Vagina (tissue), 2 donors: Measurements from ENCODE around the gene ANXA5. TPM values are rescaled to one million over a fixed set of nuclear protein-coding genes. Genes with fewer than 3 reads are reported as not detected.

Experiments
- DNase-seq, 2 donors: peaks; one replicate each; pipeline ENCODE4 v3.0.0-alpha.2; 2017; ENCODE audit errors: extremely low spot score in 2 of 2
- H3K27ac ChIP-seq: fragments of 200-600 bp; sonication (generic); one replicate; pipeline ENCODE4 v1.5.1; 2019
- H3K27me3 ChIP-seq: fragments of 200-600 bp; sonication (generic); one replicate; pipeline ENCODE4 v1.5.1; 2019
- H3K36me3 ChIP-seq, 2 donors: fragments of 200-600 bp; sonication (generic); one replicate each; pipeline ENCODE4 v1.5.1; 2017 to 2019
- H3K4me1 ChIP-seq: fragments of 200-600 bp; sonication (generic); one replicate; pipeline ENCODE4 v1.5.1; 2019
- H3K4me3 ChIP-seq, 2 donors: fragments of 200-600 bp; sonication (generic); 1 replicate in 1 of 2; 2 replicates in 1 of 2; pipeline ENCODE4 v1.5.1; 2016 to 2019
- H3K9me3 ChIP-seq: fragments of 200-600 bp; sonication (generic); one replicate; pipeline ENCODE4 v1.5.1; 2019
- POLR2A ChIP-seq, 2 donors: fragments of 450-650 bp; IDR thresholded peaks; one replicate each; pipeline ENCODE4 v1.6.1; 2017; ENCODE audit warnings: antibody characterized with exemption in 2 of 2, mild to moderate bottlenecking in 2 of 2, moderate library complexity in 2 of 2
- POLR2AphosphoS5 ChIP-seq, 2 donors: sonication (generic); formaldehyde crosslinking; IDR thresholded peaks; one replicate each; pipeline ENCODE4 v1.9.0; 2017; ENCODE audit warnings: antibody characterized with exemption in 2 of 2, mild to moderate bottlenecking in 2 of 2, low read depth in 1 of 2; ENCODE audit not compliant: insufficient read depth in 1 of 2
- intact Hi-C: fragments of 100-400 bp; cut with DNase I; formaldehyde crosslinking; loops from one replicate; pipeline ENCODE4 v1.15.1; 2023
- total RNA-seq: library from RNA; depleted of rRNA; stranded (reverse); fragments of >200 nt; gene quantifications from one replicate; pipeline ENCODE4 v1.2.3, GENCODE V29; 2016
- TF ChIP-seq, protein P1 (sequence below), 3 experiments: fragments of 450-650 bp in 2 of 3; fragments of 200-600 bp in 1 of 3; sonication (generic) in 1 of 3; IDR thresholded peaks; one replicate each; pipeline ENCODE4 v1.5.1; 2017 to 2019; ENCODE audit warnings: antibody characterized with exemption in 3 of 3, mild to moderate bottlenecking in 2 of 3, moderate library complexity in 2 of 3

Gene ANXA5
- total RNA-seq, 1 donor from 2014 or later, result 197 TPM

DNA sequence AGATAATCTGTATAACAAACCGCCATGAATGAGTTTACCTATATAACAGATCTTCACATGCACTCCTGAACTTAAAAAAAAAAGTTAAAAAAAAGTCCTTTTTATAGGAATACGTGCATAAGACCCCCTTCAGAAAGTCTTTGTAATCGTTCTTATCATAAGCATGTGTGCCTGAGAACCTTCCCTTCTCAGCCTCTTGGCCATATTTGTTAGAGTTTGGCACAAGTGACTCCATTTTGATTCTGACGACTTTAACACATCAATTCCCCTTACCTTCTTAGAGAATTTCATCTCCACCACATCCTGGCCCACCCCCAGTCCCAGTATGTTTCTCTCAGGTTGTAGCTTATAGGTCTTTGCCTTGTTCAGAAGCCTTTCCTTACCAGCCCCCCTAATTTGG, 16.0 kb upstream of the ANXA5 start:
- Histone ChIP-seq H3K27ac (peak overlapping the region; percentile 76), H3K36me3 (no peaks in the 10 kb centered on the region), H3K4me3 (no peak overlapping the region), H3K4me1 (peaks cover 8% of the 10 kb centered on the region), H3K27me3 (no peaks in the 10 kb centered on the region), H3K9me3 (no peaks in the 10 kb centered on the region)
- TF ChIP-seq, protein P1, sequence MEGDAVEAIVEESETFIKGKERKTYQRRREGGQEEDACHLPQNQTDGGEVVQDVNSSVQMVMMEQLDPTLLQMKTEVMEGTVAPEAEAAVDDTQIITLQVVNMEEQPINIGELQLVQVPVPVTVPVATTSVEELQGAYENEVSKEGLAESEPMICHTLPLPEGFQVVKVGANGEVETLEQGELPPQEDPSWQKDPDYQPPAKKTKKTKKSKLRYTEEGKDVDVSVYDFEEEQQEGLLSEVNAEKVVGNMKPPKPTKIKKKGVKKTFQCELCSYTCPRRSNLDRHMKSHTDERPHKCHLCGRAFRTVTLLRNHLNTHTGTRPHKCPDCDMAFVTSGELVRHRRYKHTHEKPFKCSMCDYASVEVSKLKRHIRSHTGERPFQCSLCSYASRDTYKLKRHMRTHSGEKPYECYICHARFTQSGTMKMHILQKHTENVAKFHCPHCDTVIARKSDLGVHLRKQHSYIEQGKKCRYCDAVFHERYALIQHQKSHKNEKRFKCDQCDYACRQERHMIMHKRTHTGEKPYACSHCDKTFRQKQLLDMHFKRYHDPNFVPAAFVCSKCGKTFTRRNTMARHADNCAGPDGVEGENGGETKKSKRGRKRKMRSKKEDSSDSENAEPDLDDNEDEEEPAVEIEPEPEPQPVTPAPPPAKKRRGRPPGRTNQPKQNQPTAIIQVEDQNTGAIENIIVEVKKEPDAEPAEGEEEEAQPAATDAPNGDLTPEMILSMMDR (IDR thresholded peaks at IDR 0.05), result no peak
- TF ChIP-seq POLR2A (IDR thresholded peaks at IDR 0.05) (no peak), POLR2AphosphoS5 (IDR thresholded peaks at IDR 0.05; ENCODE audit: insufficient read depth in 1 of 2, low read depth in 1 of 2) (no peak)
- no peak for DNase-seq
- intact Hi-C loops, result loop anchor here (10.0 kb wide), 1 partner anchor 92 kb away; the partner anchor contains the start of gene EXOSC9

DNA sequence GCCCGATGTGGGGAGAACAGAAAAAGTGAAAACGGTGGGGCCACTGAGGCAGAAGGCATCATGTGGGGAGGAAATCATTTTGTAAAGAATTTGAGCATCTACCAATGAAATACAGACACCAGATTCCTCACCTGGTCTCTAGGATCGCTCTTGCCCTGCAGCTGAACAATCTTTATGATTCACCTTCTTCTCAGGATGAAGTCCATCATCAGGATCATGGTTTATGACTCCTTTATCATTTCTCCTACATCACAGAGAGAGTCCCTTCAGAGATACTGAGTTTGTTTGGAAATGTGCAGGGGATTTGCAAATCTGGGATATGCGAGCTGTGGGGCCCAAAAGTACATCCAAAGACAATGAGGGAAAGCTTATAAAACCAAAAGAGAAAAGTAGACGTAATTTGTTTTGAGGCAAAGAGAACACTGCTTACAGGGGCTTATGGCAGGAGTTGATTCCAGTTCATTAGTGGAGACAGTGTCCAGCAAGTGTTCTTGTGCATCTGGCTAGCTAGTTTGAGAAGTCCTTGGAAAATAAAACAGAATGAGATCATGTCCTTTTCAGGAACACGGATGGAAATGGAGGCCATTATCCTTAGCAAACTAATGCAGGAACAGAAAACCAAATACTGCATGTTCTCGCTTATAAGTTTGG, 15.3 kb upstream of the ANXA5 start:
- intact Hi-C loops, result loop anchor here (10.0 kb wide), 1 partner anchor 93 kb away; the partner anchor contains the start of gene EXOSC9
- TF ChIP-seq POLR2AphosphoS5 (IDR thresholded peaks at IDR 0.05; ENCODE audit: insufficient read depth in 1 of 2, low read depth in 1 of 2), result no peak
- no peak for TF ChIP-seq POLR2A (IDR thresholded peaks at IDR 0.05)
- TF ChIP-seq, protein P1 (IDR thresholded peaks at IDR 0.05), result no peak
- Histone ChIP-seq H3K27me3 (no peaks in the 10 kb centered on the region), H3K4me3 (peak overlapping the region in 1 of 2 donors; percentile 21), H3K27ac (peak overlapping the region; percentile 76), H3K4me1 (peaks cover 8% of the 10 kb centered on the region), H3K36me3 (no peaks in the 10 kb centered on the region), H3K9me3 (no peaks in the 10 kb centered on the region)
- no peak for DNase-seq

DNA sequence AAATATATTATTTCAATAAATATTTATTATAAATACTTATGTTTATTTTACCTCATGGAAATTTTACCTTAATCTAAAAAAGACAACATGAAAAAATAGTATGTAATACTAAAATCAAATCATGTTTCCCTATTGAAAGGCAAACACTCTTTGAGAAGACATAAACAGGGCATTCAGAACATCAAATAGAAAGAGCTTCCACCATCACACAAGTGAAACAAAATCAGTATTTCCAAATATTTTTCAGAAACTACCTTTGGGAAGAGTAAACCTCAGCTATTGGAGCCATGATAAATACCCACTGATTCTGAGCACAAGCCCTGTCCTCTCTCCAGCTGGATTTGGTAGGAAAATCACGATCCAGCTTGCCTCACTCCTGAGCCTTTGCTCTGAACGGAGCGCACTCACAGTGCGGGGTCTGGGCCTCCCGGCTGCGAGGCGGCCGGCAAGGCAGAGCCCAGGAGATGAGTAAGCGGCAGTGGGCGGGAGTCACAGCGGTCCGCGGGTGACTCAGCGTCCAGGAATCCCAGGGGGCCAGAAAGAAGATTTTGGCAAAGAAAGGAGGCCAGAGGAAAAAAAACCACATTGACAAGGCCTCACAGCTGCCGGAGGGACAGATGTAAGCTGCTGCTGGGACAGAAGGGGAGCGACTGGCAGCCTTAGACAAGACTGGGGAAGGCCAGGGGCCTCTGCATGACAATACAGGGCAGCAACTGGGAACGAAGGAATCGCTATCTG, 14.7 kb upstream of the ANXA5 start:
- no peaks in the 10 kb centered on the region for H3K36me3 ChIP-seq
- peak overlapping the region; percentile 76 for H3K27ac ChIP-seq
- no peaks in the 10 kb centered on the region for H3K27me3 ChIP-seq
- peak overlapping the region in 1 of 2 donors; percentile 21 for H3K4me3 ChIP-seq
- H3K4me1 ChIP-seq, result peaks cover 8% of the 10 kb centered on the region
- intact Hi-C loops, result loop anchor here (10.0 kb wide), 1 partner anchor 93 kb away; the partner anchor contains the start of gene EXOSC9
- TF ChIP-seq POLR2A (IDR thresholded peaks at IDR 0.05), result peak in 1 of 2 donors; percentile 20
- TF ChIP-seq, protein P1 (IDR thresholded peaks at IDR 0.05), result no peak
- peak in 1 of 2 donors; percentile 89 for TF ChIP-seq POLR2AphosphoS5 (IDR thresholded peaks at IDR 0.05; ENCODE audit: insufficient read depth in 1 of 2, low read depth in 1 of 2)
- no peaks in the 10 kb centered on the region for H3K9me3 ChIP-seq
- DNase-seq, result peak in 1 of 2 donors; percentile 93

DNA sequence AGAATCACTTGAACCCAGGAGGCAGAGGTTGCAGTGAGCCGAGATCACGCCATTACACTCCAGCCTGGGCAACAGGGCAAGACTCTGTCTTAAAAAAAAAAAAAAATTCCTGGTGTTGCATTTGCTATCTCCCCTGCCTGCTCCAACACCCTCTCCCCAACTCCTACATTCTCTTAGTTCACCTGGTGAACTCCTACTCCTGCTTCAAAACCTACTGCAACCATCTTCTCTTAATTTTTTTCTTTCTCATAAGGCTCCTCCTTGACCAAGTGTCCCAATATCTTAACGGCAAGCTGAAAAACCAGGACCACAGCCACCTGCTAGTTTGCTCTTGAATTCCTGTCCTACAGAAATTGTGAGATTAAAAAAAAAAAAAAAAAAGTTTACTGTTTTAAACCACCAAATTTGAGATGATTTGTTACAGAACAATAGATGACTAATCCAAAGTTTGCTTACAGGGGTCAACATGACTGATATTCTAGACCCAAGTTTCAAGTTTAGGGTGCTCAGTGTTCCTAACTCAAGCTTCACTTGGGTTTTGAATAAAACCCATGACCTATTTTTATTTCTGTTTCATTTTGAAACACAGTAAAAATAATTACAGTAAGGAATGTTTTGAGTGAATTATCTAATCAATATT, 13.1 kb upstream of the ANXA5 start:
- Histone ChIP-seq H3K36me3 (no peaks in the 10 kb centered on the region), H3K4me3 (no peak overlapping the region), H3K27ac (no peak overlapping the region), H3K4me1 (peaks cover 8% of the 10 kb centered on the region), H3K27me3 (no peaks in the 10 kb centered on the region), H3K9me3 (no peaks in the 10 kb centered on the region)
- intact Hi-C loops, result loop anchor here (10.0 kb wide), 1 partner anchor 95 kb away; the partner anchor contains the start of gene EXOSC9
- no peak for DNase-seq
- TF ChIP-seq, protein P1 (IDR thresholded peaks at IDR 0.05), result no peak
- TF ChIP-seq POLR2A (IDR thresholded peaks at IDR 0.05) (no peak), POLR2AphosphoS5 (IDR thresholded peaks at IDR 0.05; ENCODE audit: insufficient read depth in 1 of 2, low read depth in 1 of 2) (no peak)
